SK-N-SH (cell line): ENCODE results near the gene GABRB1. TPM values are rescaled to one million over a fixed set of nuclear protein-coding genes. Genes with fewer than 3 reads are reported as not detected.

Experiments
- CTCF ChIA-PET: fragments of 300-600, 350-600 bp; formaldehyde crosslinking; extraction: SDS; loops from one replicate; lab custom pipeline; 2021; lab: Yijun Ruan, JAX
- POLR2A ChIA-PET: fragments of 350-600 bp; sonication (Branson Sonifier 250); formaldehyde crosslinking; extraction: SDS; loops from one replicate; lab custom pipeline; 2020; ENCODE audit warnings: antibody characterized with exemption, inconsistent platforms; lab: Yijun Ruan, JAX
- DNase-seq: peaks from one replicate; pipeline ENCODE4 v3.0.0; 2012
- H2AFZ ChIP-seq: fragments of 200-600 bp; sonication (generic); 2 replicates; pipeline ENCODE4 v1.8.1; 2016; ENCODE audit warnings: antibody characterized with exemption, mild to moderate bottlenecking, low read depth
- H3F3A ChIP-seq: fragments of 200-600 bp; sonication (generic); replicated peaks from 2 replicates; pipeline ENCODE3; 2016; ENCODE audit warnings: antibody characterized with exemption, mild to moderate bottlenecking; ENCODE audit not compliant: insufficient read depth
- H3K27ac ChIP-seq, 2 experiments: fragments of 200-500 bp in 1 of 2; fragments of 200-600 bp in 1 of 2; sonication (Bioruptor generic) in 1 of 2; sonication (generic), shearing (Covaris generic) in 1 of 2; 2 replicates each; pipeline versions ENCODE4 v1.5.1 to v1.6.1; 2014 to 2016; ENCODE audit warnings: low read depth in 2 of 2, inconsistent platforms in 1 of 2, low read length in 1 of 2, mild to moderate bottlenecking in 1 of 2, mixed read lengths in 1 of 2
- H3K27me3 ChIP-seq: fragments of 200-600 bp; sonication (generic), shearing (Covaris generic); 2 replicates; pipeline ENCODE4 v1.6.1; 2016; ENCODE audit warnings: mixed run types; ENCODE audit not compliant: insufficient read depth
- H3K36me3 ChIP-seq, 2 experiments: fragments of 200-500 bp in 1 of 2; fragments of 200-600 bp in 1 of 2; sonication (Bioruptor generic) in 1 of 2; sonication (generic) in 1 of 2; replicated peaks in 1 of 2; 2 replicates each; pipeline versions ENCODE3 to v1.5.1; 2014 to 2016; ENCODE audit warnings: low read length in 1 of 2, mild to moderate bottlenecking in 1 of 2; ENCODE audit not compliant: insufficient read depth in 2 of 2, control insufficient read depth in 1 of 2
- H3K4me1 ChIP-seq, 2 experiments: fragments of 200-500 bp in 1 of 2; fragments of 200-600 bp in 1 of 2; sonication (Bioruptor generic) in 1 of 2; sonication (generic), shearing (Covaris generic) in 1 of 2; 2 replicates each; pipeline versions ENCODE4 v1.5.1 to v1.6.1; 2014 to 2016; ENCODE audit warnings: low read depth in 1 of 2, low read length in 1 of 2, mixed run types in 1 of 2; ENCODE audit not compliant: insufficient read depth in 2 of 2, control insufficient read depth in 1 of 2
- H3K4me2 ChIP-seq: fragments of 200-600 bp; sonication (generic), shearing (Covaris generic); 2 replicates; pipeline ENCODE4 v1.6.1; 2017; ENCODE audit warnings: mixed run types
- H3K4me3 ChIP-seq, 2 experiments: fragments of 200-500 bp in 1 of 2; fragments of 200-600 bp in 1 of 2; sonication (Bioruptor generic) in 1 of 2; sonication (generic), shearing (Covaris generic) in 1 of 2; 2 replicates each; pipeline versions ENCODE4 v1.5.1 to v1.8.1; 2014 to 2016; ENCODE audit warnings: low read depth in 2 of 2, inconsistent platforms in 1 of 2, low read length in 1 of 2, mild to moderate bottlenecking in 1 of 2, mixed read lengths in 1 of 2, moderate library complexity in 1 of 2
- H3K79me2 ChIP-seq: fragments of 200-600 bp; sonication (generic); 2 replicates; pipeline ENCODE4 v1.8.1; 2017; ENCODE audit warnings: mild to moderate bottlenecking; ENCODE audit not compliant: insufficient read depth
- H3K9ac ChIP-seq: fragments of 200-600 bp; sonication (generic); 2 replicates; pipeline ENCODE4 v1.6.1; 2017; ENCODE audit warnings: mixed run types
- H3K9me2 ChIP-seq: fragments of 200-600 bp; sonication (generic); 2 replicates; pipeline ENCODE4 v1.6.1; 2017; ENCODE audit warnings: mixed run types
- H3K9me3 ChIP-seq: fragments of 200-600 bp; sonication (generic); 2 replicates; pipeline ENCODE4 v1.6.1; 2017; ENCODE audit warnings: mixed run types, mild to moderate bottlenecking, moderate library complexity
- H4K20me1 ChIP-seq: fragments of 200-600 bp; sonication (generic); 2 replicates; pipeline ENCODE4 v1.6.1; 2017; ENCODE audit warnings: mild to moderate bottlenecking, mixed run types; ENCODE audit not compliant: insufficient read depth
- CHD2 ChIP-seq: fragments of 150-350 bp; IDR thresholded peaks from 2 replicates; pipeline ENCODE4 v1.6.1; 2018; ENCODE audit warnings: low read length; ENCODE audit not compliant: partially characterized antibody
- CTCF ChIP-seq: fragments of 200-600 bp; sonication (generic); IDR thresholded peaks from 2 replicates; pipeline ENCODE4 v1.6.1; 2017; ENCODE audit warnings: antibody characterized with exemption, mild to moderate bottlenecking, moderate library complexity
- EZH2phosphoT487 ChIP-seq: fragments of 200-600 bp; sonication (generic); IDR thresholded peaks from 2 replicates; pipeline ENCODE4 v1.6.1; 2017; ENCODE audit warnings: low read depth, mixed run types, mild to moderate bottlenecking, antibody characterized with exemption, moderate library complexity, borderline replicate concordance
- FOSL2 ChIP-seq: IDR thresholded peaks from 2 replicates; pipeline ENCODE4 v1.4.0; 2012; ENCODE audit warnings: low read depth, mild to moderate bottlenecking, moderate library complexity, borderline replicate concordance
- FOXM1 ChIP-seq: IDR thresholded peaks from 2 replicates; pipeline ENCODE4 v1.4.0; 2012; ENCODE audit warnings: low read depth, mild to moderate bottlenecking
- GATA2 ChIP-seq: sonication (generic); formaldehyde crosslinking; IDR thresholded peaks from 2 replicates; pipeline ENCODE4 v1.5.0; 2020; ENCODE audit warnings: mild to moderate bottlenecking, missing genetic modification reagents
- JUND ChIP-seq: IDR thresholded peaks from 2 replicates; pipeline ENCODE4 v1.4.0; 2012
- MEF2A ChIP-seq: IDR thresholded peaks from 2 replicates; pipeline ENCODE4 v1.4.0; 2012; ENCODE audit warnings: low read depth, borderline replicate concordance
- MXI1 ChIP-seq: IDR thresholded peaks from 2 replicates; pipeline ENCODE4 v1.6.1; 2012; ENCODE audit warnings: mild to moderate bottlenecking, low read depth, low read length, improper control_type of control experiment
- PBX3 ChIP-seq: IDR thresholded peaks from 2 replicates; pipeline ENCODE4; 2012
- POLR2AphosphoS5 ChIP-seq: IDR thresholded peaks from 2 replicates; pipeline ENCODE4 v1.6.1; 2012; ENCODE audit warnings: low read depth, low read length
- RAD21 ChIP-seq: IDR thresholded peaks from 2 replicates; pipeline ENCODE4 v1.6.1; 2012; ENCODE audit warnings: mild to moderate bottlenecking, low read length
- RCOR1 ChIP-seq: fragments of 150-350 bp; IDR thresholded peaks from 2 replicates; pipeline ENCODE4 v1.6.1; 2017; ENCODE audit warnings: antibody characterized with exemption, low read length
- RFX5 ChIP-seq: IDR thresholded peaks from 2 replicates; pipeline ENCODE4 v1.6.1; 2012; ENCODE audit warnings: mild to moderate bottlenecking, improper control_type of control experiment, low read length
- RXRA ChIP-seq: IDR thresholded peaks from 2 replicates; pipeline ENCODE4 v1.4.0; 2012; ENCODE audit warnings: low read depth, mild to moderate bottlenecking, borderline replicate concordance
- SMC3 ChIP-seq: IDR thresholded peaks from 2 replicates; pipeline ENCODE4 v1.6.1; 2012; ENCODE audit warnings: low read depth, low read length, improper control_type of control experiment
- TAF1 ChIP-seq: IDR thresholded peaks from 2 replicates; pipeline ENCODE4 v1.6.1; 2012; ENCODE audit warnings: low read depth, mild to moderate bottlenecking, low read length, moderate library complexity, borderline replicate concordance
- TCF12 ChIP-seq: IDR thresholded peaks from 2 replicates; pipeline ENCODE4 v1.4.0; 2012
- TEAD4 ChIP-seq: IDR thresholded peaks from 2 replicates; pipeline ENCODE4 v1.4.0; 2012; ENCODE audit warnings: mild to moderate bottlenecking, borderline replicate concordance; ENCODE audit not compliant: insufficient read depth
- USF1 ChIP-seq: IDR thresholded peaks from 2 replicates; pipeline ENCODE4 v1.4.0; 2012; ENCODE audit warnings: low read depth, borderline replicate concordance
- WGBS: methylation state at CpG from one replicate; pipeline ENCODE4 v1.1.6; 2017; ENCODE audit warnings: low lambda C conversion rate; 5-methylcytosine and 5-hydroxymethylcytosine counted together
- polyA plus RNA-seq, 3 experiments: library from polyadenylated mRNA; depleted of rRNA; stranded (reverse); fragments of >200 nt; gene quantifications; 2 replicates each; pipeline ENCODE4 v1.2.3, GENCODE V29; 2012

GABRB1 gene
- polyA plus RNA-seq, 1 of the 3 experiments (the other 2 are of a cell fraction), result not detected

- H3K4me2 ChIP-seq, result no peak overlapping the region
- no peak overlapping the region for H3K4me3 ChIP-seq
- H3K9me3 ChIP-seq, result no peaks in the 10 kb centered on the region
- ChIA-PET POLR2A (no interaction called here), CTCF (interaction anchor here (0.6 kb wide), 1 partner anchor 105 kb away, joined by 3 read pairs; no protein-coding TSS in a partner anchor)
- no peak overlapping the region for H2AFZ ChIP-seq
- no peaks in the 10 kb centered on the region for H3K36me3 ChIP-seq
- H3K4me1 ChIP-seq, result no peaks in the 10 kb centered on the region
- H3K79me2 ChIP-seq, result no peaks in the 10 kb centered on the region
- no peak overlapping the region for H3K27ac ChIP-seq
- H3K9ac ChIP-seq, result no peak overlapping the region
- no peak for TF ChIP-seq USF1
- no peak for TF ChIP-seq RCOR1
- TF ChIP-seq TCF12, result no peak
- no peak for TF ChIP-seq RAD21
- TF ChIP-seq PBX3, result no peak
- no peak for TF ChIP-seq FOXM1
- no peak for TF ChIP-seq SMC3
- TF ChIP-seq CTCF, result no peak
- TF ChIP-seq RFX5, result no peak
- no peak for TF ChIP-seq RXRA
- TF ChIP-seq MXI1, result no peak
- no peak for TF ChIP-seq POLR2AphosphoS5
- TF ChIP-seq MEF2A, result no peak
- TF ChIP-seq TAF1, result no peak
- TF ChIP-seq JUND, result no peak
- no peak for TF ChIP-seq EZH2phosphoT487
- no peak for TF ChIP-seq TEAD4
- TF ChIP-seq CHD2, result no peak
- TF ChIP-seq FOSL2, result no peak
- no peak for TF ChIP-seq GATA2 (CRISPR knock-in tag)
- H3K27me3 ChIP-seq, result no peaks in the 10 kb centered on the region
- no peak for DNase-seq
- H4K20me1 ChIP-seq, result no peaks in the 10 kb centered on the region
- no peaks in the 10 kb centered on the region for H3F3A ChIP-seq
- 0 out of 2 replicates have a peak, but pooled peaks cover 3% of the 10 kb centered on the region for H3K9me2 ChIP-seq
- WGBS, result 0% methylated on average over 2 of the region's 2 CpGs
Measured at GRCh38 chr4:47278631-47279030, 247.3 kb downstream of the GABRB1 start.
